GM13976 (cell line): ENCODE measurements around the gene MCM9.

Experiments used
- DNase-seq: peaks from one replicate; pipeline ENCODE4 v3.0.0; 2012; ENCODE audit warnings: low spot score
- in situ Hi-C: fragments of 300-500 bp; cut with MboI; formaldehyde crosslinking; loops from one replicate; pipeline ENCODE4 v1.12.0; 2022; ENCODE audit warnings: low sequenced_read_pairs, mixed read lengths, inconsistent platforms; ENCODE audit not compliant: unreplicated experiment
- TF ChIP-seq, protein P1 (sequence below): IDR thresholded peaks from 2 replicates; pipeline ENCODE4 v1.5.1; 2012; ENCODE audit warnings: borderline replicate concordance, mild to moderate bottlenecking; ENCODE audit not compliant: insufficient read depth; ENCODE audit errors: extremely low read depth, missing control alignments, control extremely low read depth

Gene MCM9

DNA sequence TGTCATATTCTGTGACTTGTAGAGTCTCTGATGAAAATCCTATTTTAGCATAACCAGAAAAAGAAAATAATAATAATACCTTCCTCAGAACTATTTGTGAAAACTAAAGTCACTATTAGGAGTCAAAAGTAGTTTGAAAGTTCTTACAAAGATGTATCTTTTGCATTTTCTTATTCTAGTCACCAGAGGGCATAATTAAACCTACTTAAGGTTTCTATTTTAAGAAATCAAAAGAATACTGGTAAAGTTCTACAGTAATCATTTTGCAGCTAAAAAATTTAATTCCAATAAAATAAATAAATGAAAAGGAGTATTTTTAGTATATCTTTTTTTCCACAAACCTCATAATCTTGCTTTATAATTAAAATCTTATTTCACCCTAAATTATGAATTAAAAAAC is 28.0 kb upstream of the MCM9 start:
- no peak for DNase-seq
- TF ChIP-seq, protein P1, sequence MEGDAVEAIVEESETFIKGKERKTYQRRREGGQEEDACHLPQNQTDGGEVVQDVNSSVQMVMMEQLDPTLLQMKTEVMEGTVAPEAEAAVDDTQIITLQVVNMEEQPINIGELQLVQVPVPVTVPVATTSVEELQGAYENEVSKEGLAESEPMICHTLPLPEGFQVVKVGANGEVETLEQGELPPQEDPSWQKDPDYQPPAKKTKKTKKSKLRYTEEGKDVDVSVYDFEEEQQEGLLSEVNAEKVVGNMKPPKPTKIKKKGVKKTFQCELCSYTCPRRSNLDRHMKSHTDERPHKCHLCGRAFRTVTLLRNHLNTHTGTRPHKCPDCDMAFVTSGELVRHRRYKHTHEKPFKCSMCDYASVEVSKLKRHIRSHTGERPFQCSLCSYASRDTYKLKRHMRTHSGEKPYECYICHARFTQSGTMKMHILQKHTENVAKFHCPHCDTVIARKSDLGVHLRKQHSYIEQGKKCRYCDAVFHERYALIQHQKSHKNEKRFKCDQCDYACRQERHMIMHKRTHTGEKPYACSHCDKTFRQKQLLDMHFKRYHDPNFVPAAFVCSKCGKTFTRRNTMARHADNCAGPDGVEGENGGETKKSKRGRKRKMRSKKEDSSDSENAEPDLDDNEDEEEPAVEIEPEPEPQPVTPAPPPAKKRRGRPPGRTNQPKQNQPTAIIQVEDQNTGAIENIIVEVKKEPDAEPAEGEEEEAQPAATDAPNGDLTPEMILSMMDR, result no peak

DNA sequence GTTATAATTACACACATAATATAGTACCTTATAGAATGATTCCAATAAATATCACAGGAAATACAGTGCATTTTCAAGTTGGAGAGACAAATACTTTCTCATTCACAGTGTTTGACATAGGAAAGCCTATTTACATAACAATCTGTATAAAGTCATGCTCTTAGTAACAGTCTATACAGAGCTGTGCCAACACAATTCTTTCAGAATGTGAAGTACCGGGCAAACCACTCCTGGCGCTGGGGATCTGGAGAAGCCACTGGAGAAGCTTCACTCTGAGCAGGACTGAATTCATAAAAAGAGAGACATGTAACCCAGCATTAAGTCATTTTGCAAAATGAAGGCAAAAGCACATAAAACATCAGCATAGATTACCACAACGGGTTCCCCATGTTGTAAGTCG is 24.9 kb upstream of the MCM9 start:
- no peak for DNase-seq
- TF ChIP-seq, protein P1, result no peak
- in situ Hi-C loops, result no loop called here

More for the DNA sequence above, 28.0 kb upstream of the MCM9 start:
- in situ Hi-C loops, result no loop called here

DNA sequence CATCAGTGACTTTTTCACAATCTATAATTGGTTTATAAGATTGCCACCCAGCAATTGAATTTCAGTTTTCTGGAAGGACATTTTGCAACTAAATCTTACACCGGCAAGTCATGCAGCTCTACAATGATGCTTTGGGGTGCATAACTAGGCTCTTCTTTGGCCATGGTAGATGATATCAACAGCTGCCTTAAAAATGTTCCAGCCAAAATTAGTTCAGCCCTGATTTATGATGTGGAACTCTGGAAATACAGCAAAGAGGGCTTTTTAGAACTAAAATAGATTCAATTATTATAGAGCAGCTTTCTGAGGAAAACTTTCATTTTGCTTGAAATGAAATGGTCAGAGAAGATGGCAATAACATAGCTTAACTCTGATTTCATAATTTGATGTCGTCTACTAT is 18.4 kb upstream of the MCM9 start:
- TF ChIP-seq, protein P1, result no peak
- no peak for DNase-seq
- in situ Hi-C loops, result no loop called here

DNA sequence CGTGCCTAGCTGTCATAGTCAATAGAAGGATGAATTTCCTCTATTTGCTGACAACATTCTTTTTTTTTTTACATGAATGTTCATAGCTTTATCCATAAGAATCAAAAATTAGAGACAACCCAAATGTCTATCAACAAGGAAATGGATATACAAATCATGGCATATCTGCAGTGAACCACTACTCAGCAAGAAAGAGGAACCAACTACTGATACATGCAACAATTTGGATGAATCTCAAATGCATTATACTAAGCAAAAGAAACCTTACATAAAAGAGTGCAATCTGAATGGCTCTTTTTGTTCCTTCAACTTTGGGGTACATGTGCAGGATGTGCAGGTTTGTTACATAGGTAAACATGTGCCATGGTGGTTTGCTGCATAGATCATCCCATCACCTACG is 17.7 kb upstream of the MCM9 start:
- DNase-seq, result no peak
- TF ChIP-seq, protein P1, result no peak
- in situ Hi-C loops, result no loop called here

DNA sequence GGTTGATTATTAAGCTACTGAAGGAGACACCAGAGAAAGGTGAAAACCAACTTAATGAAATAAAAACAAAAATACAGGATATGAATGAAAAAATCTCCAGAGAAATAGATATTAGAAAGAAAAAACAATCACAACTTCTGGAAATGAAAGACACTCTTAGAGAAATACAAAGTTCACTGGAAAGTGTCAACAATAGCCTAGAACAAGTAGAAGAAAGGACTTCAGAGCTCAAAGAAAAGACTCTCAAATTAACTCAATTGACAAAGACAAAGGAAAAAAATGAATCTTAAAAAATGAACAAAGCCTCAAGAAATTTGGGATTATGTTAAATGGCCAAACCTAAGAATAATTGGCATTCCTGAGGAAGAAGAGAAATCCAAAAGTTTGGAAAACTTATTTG is 10.3 kb upstream of the MCM9 start:
- TF ChIP-seq, protein P1, result no peak
- DNase-seq, result no peak
- in situ Hi-C loops, result no loop called here

DNA sequence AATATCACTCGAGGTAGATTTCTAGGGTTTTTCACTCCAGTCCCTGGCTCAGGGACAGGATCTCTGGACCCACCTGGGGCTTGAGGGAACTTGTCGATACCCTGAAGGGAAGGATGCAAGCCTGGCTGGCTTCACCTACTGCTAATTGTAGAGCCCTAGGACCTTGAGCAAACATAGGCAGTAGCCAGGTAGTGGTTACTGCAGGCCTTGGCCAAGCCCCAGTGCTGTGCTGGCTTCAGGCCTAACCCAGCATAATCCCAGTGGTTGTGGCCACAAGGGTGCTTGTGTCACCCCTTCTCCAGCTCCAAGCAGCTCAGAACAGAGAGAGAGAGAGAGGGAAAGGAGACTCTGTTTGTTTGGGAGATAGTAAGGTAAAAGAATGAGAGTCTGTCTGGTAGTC is 5.8 kb upstream of the MCM9 start:
- in situ Hi-C loops, result no loop called here
- DNase-seq, result no peak
- TF ChIP-seq, protein P1, result no peak

DNA sequence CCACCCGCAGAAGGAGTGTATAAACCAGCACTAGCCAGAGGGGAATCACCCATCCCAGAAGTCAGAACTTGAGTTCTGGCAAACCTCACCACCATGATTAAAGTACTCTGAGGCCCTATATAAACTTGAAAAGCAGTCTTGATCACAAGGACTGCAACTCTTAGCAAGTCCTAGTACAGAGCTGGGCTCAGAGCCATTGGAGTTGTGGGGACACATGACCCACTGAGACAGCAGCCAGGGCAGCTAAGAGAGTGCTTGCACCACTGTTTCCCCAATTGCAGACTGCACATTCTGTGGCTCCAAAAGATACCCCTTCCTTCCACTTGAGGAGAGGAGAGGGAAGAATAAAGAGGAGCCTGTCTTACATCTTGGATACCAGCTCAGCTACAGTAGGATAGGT is 4.7 kb upstream of the MCM9 start:
- in situ Hi-C loops, result no loop called here
- TF ChIP-seq, protein P1, result no peak

More for the DNA sequence above, 4.7 kb upstream of the MCM9 start:
- no peak for DNase-seq
